ENCODE measurements around the gene TLCD4.
"Not testable (repeated sequence)": the region's sequence is repeated elsewhere in the genome, so short reads cannot be mapped to it uniquely, and the experiment has no call there.

The TLCD4 gene

GRCh38 chr1:95154096-95154495 lies 36.9 kb downstream of the TLCD4 start:
- DNase-seq (ENCODE audit: low spot score) = no peak

- not testable (repeated sequence) for DNase-seq (ENCODE audit: low spot score)
Measured at GRCh38 chr1:95165569-95165968, 48.4 kb downstream of the TLCD4 start.
